Measurements from ENCODE around the gene LPP. TPM values are rescaled to one million over a fixed set of nuclear protein-coding genes. Genes with fewer than 3 reads are reported as not detected.
A peak's percentile ranks its signal among the peaks of the same experiment; 100 is the strongest.

Gene LPP
- total RNA-seq, 2 donors from 2014 or later: 170 to 246 TPM

DNA sequence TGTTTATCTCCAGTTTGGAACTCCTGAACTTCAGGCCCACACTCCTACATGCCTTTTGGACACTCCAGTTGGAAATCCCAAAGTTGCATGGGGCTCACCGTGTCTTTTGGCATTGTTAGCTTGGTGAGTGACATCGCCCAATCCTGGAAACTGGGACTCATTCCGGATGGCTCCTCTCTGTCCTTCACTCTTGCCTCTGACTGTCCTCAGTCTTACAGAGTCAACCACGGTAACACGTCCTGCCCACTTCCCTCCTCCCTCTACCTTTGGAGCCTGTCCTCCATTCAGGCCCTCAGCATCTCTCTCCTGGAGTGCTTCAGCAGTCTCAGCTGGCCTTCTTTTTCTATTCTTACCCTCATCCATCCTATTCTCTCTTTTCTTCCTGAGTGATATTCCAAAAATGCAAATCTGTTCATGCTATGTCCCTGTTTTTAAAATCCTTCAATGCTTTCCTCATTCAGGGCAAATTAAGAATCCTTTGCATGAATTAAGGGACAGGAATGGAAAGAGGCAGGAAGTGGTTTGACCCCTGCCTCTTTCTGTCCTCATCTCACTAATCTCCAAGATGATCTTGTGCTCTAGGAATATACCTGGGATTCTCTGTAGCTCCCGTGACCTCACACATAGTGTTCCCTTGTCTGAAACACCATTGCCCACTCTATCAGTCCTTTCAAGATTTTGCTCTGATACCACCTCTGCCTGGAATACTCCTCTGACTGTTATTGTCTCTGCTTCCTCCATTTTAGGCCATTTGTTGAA lies 42.5 kb downstream of the LPP start:
- peaks cover 19% of the 10 kb centered on the region for H3K4me1 ChIP-seq
- no peak overlapping the region for H3K27ac ChIP-seq

DNA sequence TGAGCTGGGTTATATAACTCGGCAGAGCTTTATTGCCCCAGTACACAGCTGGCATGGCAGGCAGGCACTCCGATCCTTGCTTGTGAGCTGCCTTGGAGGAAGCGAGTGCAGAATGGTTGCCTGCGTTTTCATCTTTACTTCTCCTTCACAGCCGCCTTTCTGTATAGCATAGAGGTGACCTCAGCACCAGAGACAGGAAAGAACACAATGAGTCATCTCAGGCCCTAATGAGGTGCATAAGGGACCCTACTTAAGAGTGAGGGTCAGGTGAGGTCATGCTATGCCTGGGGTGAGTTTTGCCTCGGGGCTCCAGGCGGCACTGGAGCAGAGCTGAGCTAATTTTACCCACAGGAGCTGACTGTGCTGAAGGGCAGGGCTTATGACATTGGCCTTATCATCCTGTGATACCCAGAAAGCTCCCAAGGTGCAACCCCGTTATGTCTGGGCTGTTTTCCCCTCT lies 43.5 kb downstream of the LPP start:
- H3K36me3 ChIP-seq: no peaks in the 10 kb centered on the region
- H3K27ac ChIP-seq: no peak overlapping the region
- no peak for DNase-seq
- TF ChIP-seq, protein P1, sequence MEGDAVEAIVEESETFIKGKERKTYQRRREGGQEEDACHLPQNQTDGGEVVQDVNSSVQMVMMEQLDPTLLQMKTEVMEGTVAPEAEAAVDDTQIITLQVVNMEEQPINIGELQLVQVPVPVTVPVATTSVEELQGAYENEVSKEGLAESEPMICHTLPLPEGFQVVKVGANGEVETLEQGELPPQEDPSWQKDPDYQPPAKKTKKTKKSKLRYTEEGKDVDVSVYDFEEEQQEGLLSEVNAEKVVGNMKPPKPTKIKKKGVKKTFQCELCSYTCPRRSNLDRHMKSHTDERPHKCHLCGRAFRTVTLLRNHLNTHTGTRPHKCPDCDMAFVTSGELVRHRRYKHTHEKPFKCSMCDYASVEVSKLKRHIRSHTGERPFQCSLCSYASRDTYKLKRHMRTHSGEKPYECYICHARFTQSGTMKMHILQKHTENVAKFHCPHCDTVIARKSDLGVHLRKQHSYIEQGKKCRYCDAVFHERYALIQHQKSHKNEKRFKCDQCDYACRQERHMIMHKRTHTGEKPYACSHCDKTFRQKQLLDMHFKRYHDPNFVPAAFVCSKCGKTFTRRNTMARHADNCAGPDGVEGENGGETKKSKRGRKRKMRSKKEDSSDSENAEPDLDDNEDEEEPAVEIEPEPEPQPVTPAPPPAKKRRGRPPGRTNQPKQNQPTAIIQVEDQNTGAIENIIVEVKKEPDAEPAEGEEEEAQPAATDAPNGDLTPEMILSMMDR (IDR thresholded peaks at IDR 0.05): no peak
- H3K9ac ChIP-seq (ENCODE audit: low read depth in 2 of 2, low read length in 2 of 2): peak overlapping the region in 1 of 2 donors; percentile 79
- no peaks in the 10 kb centered on the region for H3K27me3 ChIP-seq
- intact Hi-C loops (cut with DNase I): no loop called here
- H3K4me1 ChIP-seq: peaks cover 19% of the 10 kb centered on the region
- H3K4me3 ChIP-seq: no peak overlapping the region
- no peaks in the 10 kb centered on the region for H3K9me3 ChIP-seq

More for the DNA sequence above, 42.5 kb downstream of the LPP start:
- Histone ChIP-seq H3K36me3 (no peaks in the 10 kb centered on the region), H3K27me3 (no peaks in the 10 kb centered on the region), H3K9me3 (no peaks in the 10 kb centered on the region), H3K4me3 (no peak overlapping the region), H3K9ac (ENCODE audit: low read depth in 2 of 2, low read length in 2 of 2) (no peak overlapping the region)
- no peak for DNase-seq
- intact Hi-C loops (cut with DNase I): no loop called here
- TF ChIP-seq, protein P1 (IDR thresholded peaks at IDR 0.05): no peak

DNA sequence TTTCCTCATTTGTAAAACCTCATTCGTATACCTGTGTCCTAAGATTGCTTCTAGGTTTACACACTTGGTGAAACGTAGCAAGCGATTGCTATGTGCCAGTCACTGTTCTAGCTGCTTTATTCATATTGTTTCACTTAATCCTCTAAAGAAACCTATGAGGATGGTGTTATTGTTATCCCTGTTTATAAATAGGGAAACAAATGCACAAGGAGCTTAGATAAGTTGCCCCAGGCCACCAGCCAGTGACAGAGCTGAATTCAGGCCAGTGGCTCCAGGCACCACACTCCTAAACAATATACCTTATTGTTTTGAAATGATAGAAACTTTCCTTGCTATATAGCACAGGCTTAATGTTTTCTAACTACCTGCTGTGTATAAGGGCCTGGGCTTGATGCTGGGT lies 44.0 kb downstream of the LPP start:
- DNase-seq: no peak
- TF ChIP-seq, protein P1 (IDR thresholded peaks at IDR 0.05): no peak
- no peak overlapping the region for H3K4me3 ChIP-seq
- H3K27ac ChIP-seq: no peak overlapping the region
- no peaks in the 10 kb centered on the region for H3K36me3 ChIP-seq
- H3K4me1 ChIP-seq: peaks cover 19% of the 10 kb centered on the region
- no peaks in the 10 kb centered on the region for H3K9me3 ChIP-seq
- intact Hi-C loops (cut with DNase I): no loop called here
- no peaks in the 10 kb centered on the region for H3K27me3 ChIP-seq
- H3K9ac ChIP-seq (ENCODE audit: low read depth in 2 of 2, low read length in 2 of 2): peak overlapping the region in 1 of 2 donors; percentile 38

DNA sequence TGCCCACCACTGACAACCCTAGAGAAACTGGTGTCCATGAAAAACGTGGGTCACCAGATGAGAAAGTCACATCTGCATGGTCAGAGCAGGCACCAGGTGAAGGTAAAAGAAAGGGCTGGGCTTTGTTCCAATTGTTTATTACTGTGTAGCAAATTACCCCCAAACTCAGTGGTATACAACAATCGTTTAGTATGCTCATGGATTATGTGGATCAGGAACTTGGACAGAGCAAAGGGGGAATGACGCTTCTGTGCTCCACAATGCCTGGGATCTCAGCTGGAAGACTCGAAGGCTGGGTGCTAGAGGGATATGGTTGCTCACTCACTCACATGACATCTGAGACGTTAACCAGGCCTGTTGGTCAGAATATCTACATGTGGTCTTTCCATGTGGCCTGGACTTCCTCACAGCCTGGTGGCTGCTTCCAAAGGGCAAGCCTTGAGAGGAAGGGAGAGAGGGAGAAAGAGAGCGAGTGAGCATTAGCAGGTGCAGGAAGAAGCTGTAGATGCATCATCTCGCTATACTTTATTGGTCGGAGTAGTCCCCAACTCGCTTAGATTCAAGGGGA lies 44.9 kb downstream of the LPP start:
- Histone ChIP-seq H3K36me3 (no peaks in the 10 kb centered on the region), H3K4me3 (no peak overlapping the region), H3K27ac (peak overlapping the region; percentile 18), H3K9me3 (no peaks in the 10 kb centered on the region), H3K4me1 (peaks cover 19% of the 10 kb centered on the region), H3K27me3 (no peaks in the 10 kb centered on the region), H3K9ac (ENCODE audit: low read depth in 2 of 2, low read length in 2 of 2) (peak overlapping the region in 1 of 2 donors; percentile 23)
- intact Hi-C loops (cut with DNase I): no loop called here
- DNase-seq: no peak
- TF ChIP-seq, protein P1 (IDR thresholded peaks at IDR 0.05): no peak

DNA sequence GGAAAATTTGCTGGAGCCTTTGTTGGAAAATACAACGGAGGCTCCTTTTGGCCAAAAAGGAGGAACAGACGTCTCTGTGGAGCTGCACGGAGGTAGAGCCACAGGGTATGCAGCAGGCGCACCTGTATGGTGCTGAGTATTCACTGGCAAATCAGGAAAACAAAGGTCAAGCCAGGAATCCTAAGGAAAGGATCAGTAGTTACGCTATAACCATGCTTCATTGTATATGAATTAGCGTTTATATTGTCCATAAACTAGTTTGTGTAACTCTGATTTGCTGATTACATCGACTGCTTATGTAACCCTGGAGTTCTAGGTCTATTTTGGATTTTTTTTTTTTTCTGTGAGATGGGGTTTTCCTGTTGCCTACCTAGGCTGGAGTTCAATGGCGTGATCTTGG lies 45.4 kb downstream of the LPP start:
- TF ChIP-seq, protein P1 (IDR thresholded peaks at IDR 0.05): no peak
- H3K4me3 ChIP-seq: no peak overlapping the region
- H3K9ac ChIP-seq (ENCODE audit: low read depth in 2 of 2, low read length in 2 of 2): peak overlapping the region in 1 of 2 donors; percentile 23
- H3K27ac ChIP-seq: peak overlapping the region; percentile 18
- H3K4me1 ChIP-seq: peaks cover 19% of the 10 kb centered on the region
- intact Hi-C loops (cut with DNase I): no loop called here
- no peaks in the 10 kb centered on the region for H3K36me3 ChIP-seq
- H3K27me3 ChIP-seq: no peaks in the 10 kb centered on the region
- H3K9me3 ChIP-seq: no peaks in the 10 kb centered on the region
- no peak for DNase-seq

All from colonic mucosa (tissue), 4 donors.